Measurements from ENCODE around the gene CIB4.

Gene CIB4

GRCh38 chr2:26653207-26654060 is 12.3 kb upstream of the CIB4 start:
- Mint-ChIP-seq H3K4me3 (no peak overlapping the region), H3K27me3 (ENCODE audit: low read depth) (peaks cover 5% of the 10 kb centered on the region), H3K4me1 (peaks cover 37% of the 10 kb centered on the region), H3K27ac (peak overlapping the region; percentile 13 to 94 (median 88)), H3K9me3 (no peaks in the 10 kb centered on the region), H3K36me3 (ENCODE audit: low read depth) (no peaks in the 10 kb centered on the region)
- TF ChIP-seq, protein P1, sequence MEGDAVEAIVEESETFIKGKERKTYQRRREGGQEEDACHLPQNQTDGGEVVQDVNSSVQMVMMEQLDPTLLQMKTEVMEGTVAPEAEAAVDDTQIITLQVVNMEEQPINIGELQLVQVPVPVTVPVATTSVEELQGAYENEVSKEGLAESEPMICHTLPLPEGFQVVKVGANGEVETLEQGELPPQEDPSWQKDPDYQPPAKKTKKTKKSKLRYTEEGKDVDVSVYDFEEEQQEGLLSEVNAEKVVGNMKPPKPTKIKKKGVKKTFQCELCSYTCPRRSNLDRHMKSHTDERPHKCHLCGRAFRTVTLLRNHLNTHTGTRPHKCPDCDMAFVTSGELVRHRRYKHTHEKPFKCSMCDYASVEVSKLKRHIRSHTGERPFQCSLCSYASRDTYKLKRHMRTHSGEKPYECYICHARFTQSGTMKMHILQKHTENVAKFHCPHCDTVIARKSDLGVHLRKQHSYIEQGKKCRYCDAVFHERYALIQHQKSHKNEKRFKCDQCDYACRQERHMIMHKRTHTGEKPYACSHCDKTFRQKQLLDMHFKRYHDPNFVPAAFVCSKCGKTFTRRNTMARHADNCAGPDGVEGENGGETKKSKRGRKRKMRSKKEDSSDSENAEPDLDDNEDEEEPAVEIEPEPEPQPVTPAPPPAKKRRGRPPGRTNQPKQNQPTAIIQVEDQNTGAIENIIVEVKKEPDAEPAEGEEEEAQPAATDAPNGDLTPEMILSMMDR (IDR thresholded peaks at IDR 0.05; ENCODE audit: unreplicated experiment in 3 of 3): no peak

DNA sequence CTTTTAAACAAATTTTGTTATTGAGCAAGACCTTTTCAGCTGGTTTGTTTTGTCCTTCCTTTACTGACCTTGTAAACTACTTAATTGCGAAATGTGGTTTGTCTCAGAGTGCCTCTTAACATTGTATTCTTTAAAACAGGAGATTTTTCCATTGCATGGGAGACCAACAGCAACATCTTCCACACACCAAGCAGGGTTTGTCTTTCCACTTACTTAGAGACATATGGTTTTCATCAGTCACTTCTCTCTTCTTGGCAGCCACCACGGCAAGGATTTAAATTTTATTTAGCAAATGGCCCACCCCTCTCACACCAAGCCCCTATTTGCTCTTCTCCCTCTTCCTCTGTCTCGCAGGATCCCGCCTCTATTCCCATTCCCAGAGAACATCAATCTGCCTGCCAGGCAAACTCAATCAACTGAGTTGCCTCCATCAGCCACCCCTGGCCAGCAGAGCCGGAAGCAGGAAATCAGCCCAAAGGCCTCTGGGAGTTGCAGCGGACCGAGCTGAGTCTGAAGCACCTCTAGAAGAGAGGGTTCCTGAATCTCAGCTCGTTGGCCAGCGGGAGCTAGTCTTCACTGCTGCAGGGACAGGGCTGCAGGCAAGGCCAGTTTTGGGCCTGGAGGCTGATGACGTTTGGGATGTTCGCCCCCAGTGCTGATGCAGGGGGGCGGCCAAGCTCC is 11.3 kb upstream of the CIB4 start:
- H3K36me3 Mint-ChIP-seq (ENCODE audit: low read depth): no peaks in the 10 kb centered on the region
- TF ChIP-seq, protein P1 (IDR thresholded peaks at IDR 0.05; ENCODE audit: unreplicated experiment in 3 of 3): no peak
- peaks cover 5% of the 10 kb centered on the region for H3K27me3 Mint-ChIP-seq (ENCODE audit: low read depth)
- H3K9me3 Mint-ChIP-seq: no peaks in the 10 kb centered on the region
- peak overlapping the region; percentile 88 to 94 (median 92) for H3K27ac Mint-ChIP-seq
- H3K4me3 Mint-ChIP-seq: peak overlapping the region in 2 of 3 experiments; percentile 16 to 17
- peaks cover 37% of the 10 kb centered on the region for H3K4me1 Mint-ChIP-seq

GRCh38 chr2:26651799-26652198 is 10.6 kb upstream of the CIB4 start:
- TF ChIP-seq, protein P1 (IDR thresholded peaks at IDR 0.05; ENCODE audit: unreplicated experiment in 3 of 3): no peak
- Mint-ChIP-seq H3K27ac (peak overlapping the region; percentile 88 to 94 (median 92)), H3K27me3 (ENCODE audit: low read depth) (peaks cover 8% of the 10 kb centered on the region), H3K9me3 (no peaks in the 10 kb centered on the region), H3K4me3 (no peak overlapping the region), H3K36me3 (ENCODE audit: low read depth) (no peaks in the 10 kb centered on the region), H3K4me1 (peaks cover 42% of the 10 kb centered on the region)

- Mint-ChIP-seq H3K27ac (peak overlapping the region; percentile 85 to 94 (median 88)), H3K27me3 (ENCODE audit: low read depth) (peaks cover 9% of the 10 kb centered on the region), H3K4me3 (no peak overlapping the region), H3K9me3 (no peaks in the 10 kb centered on the region), H3K36me3 (ENCODE audit: low read depth) (no peaks in the 10 kb centered on the region), H3K4me1 (peaks cover 46% of the 10 kb centered on the region)
- TF ChIP-seq, protein P1 (IDR thresholded peaks at IDR 0.05; ENCODE audit: unreplicated experiment in 3 of 3): no peak
These were observed 10.3 kb upstream of the CIB4 start for GRCh38 chr2:26651470-26651771.

DNA sequence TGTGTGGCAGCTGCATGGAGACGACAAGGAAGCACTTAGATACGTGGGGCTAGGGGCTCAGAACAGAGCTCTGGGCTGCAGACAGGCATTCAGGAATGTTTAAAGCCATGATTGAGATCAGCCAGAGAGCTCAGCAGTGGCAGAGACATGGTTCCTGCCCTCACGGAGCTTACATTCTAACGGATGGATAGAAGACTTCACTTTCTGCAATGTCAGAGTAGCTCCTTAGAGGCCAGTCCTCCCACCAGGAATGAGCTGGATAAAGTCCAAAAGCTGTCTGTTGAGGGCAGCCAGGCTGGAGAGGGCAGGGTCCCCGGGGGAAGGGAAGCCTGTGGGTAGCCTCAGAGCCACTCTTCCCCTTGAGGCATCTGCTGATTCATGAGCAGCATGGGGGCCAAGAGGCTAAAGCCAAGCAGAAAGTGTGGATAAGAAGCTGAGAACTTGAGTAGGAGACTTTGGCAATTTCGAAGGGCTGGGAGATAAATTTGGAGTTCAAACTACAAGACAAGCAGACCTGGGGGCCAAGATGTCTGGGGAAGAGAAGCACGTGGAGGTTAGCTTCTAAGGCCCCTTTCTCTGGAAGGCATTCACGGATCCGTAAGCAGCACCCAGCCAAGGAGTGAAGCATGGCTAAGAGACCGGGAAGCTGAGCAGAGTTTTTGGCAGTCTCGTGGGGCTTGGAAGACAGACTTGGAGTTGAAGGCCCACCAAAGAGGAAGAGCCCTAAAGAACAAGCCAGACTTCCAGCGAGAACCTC is 9.7 kb upstream of the CIB4 start:
- Mint-ChIP-seq H3K4me1 (peaks cover 48% of the 10 kb centered on the region), H3K9me3 (no peaks in the 10 kb centered on the region), H3K36me3 (ENCODE audit: low read depth) (no peaks in the 10 kb centered on the region), H3K4me3 (peak overlapping the region in 1 of 3 experiments; percentile 26), H3K27ac (peak overlapping the region; percentile 85 to 94 (median 88)), H3K27me3 (ENCODE audit: low read depth) (peaks cover 9% of the 10 kb centered on the region)
- TF ChIP-seq, protein P1 (IDR thresholded peaks at IDR 0.05; ENCODE audit: unreplicated experiment in 3 of 3): no peak
